Astrocyte (in vitro differentiated cells and primary cell): ENCODE data around the gene PIM3. TPM values are rescaled to one million over a fixed set of nuclear protein-coding genes. Genes with fewer than 3 reads are reported as not detected.

Source experiments
- DNase-seq: peaks from one replicate; pipeline ENCODE4 v3.0.0-alpha.2; 2010; ENCODE audit warnings: low read depth
- FAIRE-seq: peaks from 2 replicates; lab custom pipeline; 2011; peaks lifted over from hg19 to GRCh38; lab: Jason Lieb, UNC
- H2AFZ ChIP-seq: 2 replicates; pipeline ENCODE4 v1.6.0; 2012; ENCODE audit warnings: low read depth, low read length, inconsistent platforms
- H3K27ac ChIP-seq: 2 replicates; pipeline ENCODE4 v1.5.1; 2011; ENCODE audit warnings: low read depth, low read length, inconsistent platforms
- H3K27me3 ChIP-seq: 2 replicates; pipeline ENCODE4 v1.6.0; 2011; ENCODE audit warnings: low read length, inconsistent platforms; ENCODE audit not compliant: insufficient read depth
- H3K36me3 ChIP-seq: 2 replicates; pipeline ENCODE4 v1.5.1; 2011; ENCODE audit warnings: low read length, inconsistent platforms; ENCODE audit not compliant: insufficient read depth
- H3K4me1 ChIP-seq: 2 replicates; pipeline ENCODE4 v1.5.1; 2011; ENCODE audit warnings: low read length, inconsistent platforms; ENCODE audit not compliant: insufficient read depth
- H3K4me2 ChIP-seq: 2 replicates; pipeline ENCODE4 v1.6.0; 2012; ENCODE audit warnings: low read length, inconsistent platforms
- H3K4me3 ChIP-seq: 2 replicates; pipeline ENCODE4 v1.5.1; 2011; ENCODE audit warnings: low read depth, mild to moderate bottlenecking, low read length, inconsistent platforms; ENCODE audit not compliant: insufficient read depth
- H3K79me2 ChIP-seq: 2 replicates; pipeline ENCODE4 v1.6.0; 2012; ENCODE audit warnings: mild to moderate bottlenecking, low read length, inconsistent platforms; ENCODE audit not compliant: insufficient read depth
- H3K9ac ChIP-seq: 2 replicates; pipeline ENCODE4 v1.6.0; 2012; ENCODE audit warnings: mild to moderate bottlenecking, low read length, inconsistent platforms
- H3K9me3 ChIP-seq: 2 replicates; pipeline ENCODE4 v1.5.1; 2012; ENCODE audit warnings: low read depth, mild to moderate bottlenecking, low read length, inconsistent platforms; ENCODE audit not compliant: insufficient read depth
- H4K20me1 ChIP-seq: 2 replicates; pipeline ENCODE4 v1.6.0; 2012; ENCODE audit warnings: low read length, inconsistent platforms; ENCODE audit not compliant: insufficient read depth
- H3K27ac Mint-ChIP-seq: one replicate; pipeline ENCODE4 v1.8.0; 2021; ENCODE audit warnings: mild to moderate bottlenecking, mixed read lengths; ENCODE audit not compliant: unreplicated experiment
- H3K27me3 Mint-ChIP-seq: one replicate; pipeline ENCODE4 v1.8.0; 2021; ENCODE audit warnings: low read depth, mixed read lengths; ENCODE audit not compliant: unreplicated experiment
- H3K36me3 Mint-ChIP-seq: one replicate; pipeline ENCODE4 v1.8.0; 2021; ENCODE audit warnings: low read depth, mixed read lengths; ENCODE audit not compliant: unreplicated experiment
- H3K4me1 Mint-ChIP-seq: one replicate; pipeline ENCODE4 v1.8.0; 2021; ENCODE audit warnings: low read depth, mixed read lengths; ENCODE audit not compliant: unreplicated experiment
- H3K4me3 Mint-ChIP-seq: one replicate; pipeline ENCODE4 v1.8.0; 2021; ENCODE audit warnings: mild to moderate bottlenecking, moderate library complexity, mixed read lengths; ENCODE audit not compliant: unreplicated experiment
- H3K9me3 Mint-ChIP-seq: one replicate; pipeline ENCODE4 v1.8.0; 2021; ENCODE audit warnings: mild to moderate bottlenecking, mixed read lengths; ENCODE audit not compliant: unreplicated experiment
- EZH2 ChIP-seq: IDR thresholded peaks from 2 replicates; pipeline ENCODE4 v1.6.1; 2012; ENCODE audit warnings: mild to moderate bottlenecking, low read length, inconsistent platforms; ENCODE audit not compliant: insufficient read depth
- total RNA-seq: library from RNA; stranded (reverse); gene quantifications from 2 replicates; pipeline ENCODE4 v1.2.1, GENCODE V29; 2021
- TF ChIP-seq, protein P1 (sequence below): IDR thresholded peaks from 2 replicates; pipeline ENCODE4 v1.5.1; 2011; ENCODE audit warnings: low read depth, mild to moderate bottlenecking, inconsistent platforms, low read length, moderate library complexity; ENCODE audit not compliant: insufficient read depth

PIM3 gene
- total RNA-seq, 1 donor from 2014 or later, result 15.5 TPM

DNA sequence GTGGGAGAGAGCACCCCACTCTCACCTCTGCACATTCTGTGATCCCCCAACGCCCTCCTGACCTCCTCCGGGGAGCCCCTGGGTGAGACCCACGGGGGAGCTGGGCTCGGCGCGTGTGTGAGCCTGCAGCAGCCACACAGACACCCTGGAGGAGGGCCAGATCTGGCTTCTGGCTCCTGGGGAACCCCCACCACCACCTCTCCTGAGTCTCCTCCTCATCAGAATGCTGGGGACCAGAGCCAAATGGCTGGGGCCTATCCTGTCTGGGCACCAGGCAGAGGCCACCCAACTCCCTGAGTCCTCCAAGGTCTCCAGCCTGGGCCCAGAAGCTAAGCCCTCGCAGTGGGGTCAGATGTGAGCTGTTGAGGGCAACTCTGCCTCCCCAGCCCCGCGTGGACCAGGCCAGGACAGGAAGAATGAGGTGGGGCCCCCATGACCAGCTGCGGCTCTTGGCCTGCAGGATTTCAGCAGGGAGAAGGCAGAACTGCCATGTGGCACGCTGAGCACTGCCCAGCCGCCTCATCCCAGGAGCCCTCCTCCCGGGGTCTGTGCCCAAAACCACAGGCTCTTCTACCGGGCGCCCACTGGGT lies 5.5 kb upstream of the PIM3 start:
- TF ChIP-seq, protein P1, sequence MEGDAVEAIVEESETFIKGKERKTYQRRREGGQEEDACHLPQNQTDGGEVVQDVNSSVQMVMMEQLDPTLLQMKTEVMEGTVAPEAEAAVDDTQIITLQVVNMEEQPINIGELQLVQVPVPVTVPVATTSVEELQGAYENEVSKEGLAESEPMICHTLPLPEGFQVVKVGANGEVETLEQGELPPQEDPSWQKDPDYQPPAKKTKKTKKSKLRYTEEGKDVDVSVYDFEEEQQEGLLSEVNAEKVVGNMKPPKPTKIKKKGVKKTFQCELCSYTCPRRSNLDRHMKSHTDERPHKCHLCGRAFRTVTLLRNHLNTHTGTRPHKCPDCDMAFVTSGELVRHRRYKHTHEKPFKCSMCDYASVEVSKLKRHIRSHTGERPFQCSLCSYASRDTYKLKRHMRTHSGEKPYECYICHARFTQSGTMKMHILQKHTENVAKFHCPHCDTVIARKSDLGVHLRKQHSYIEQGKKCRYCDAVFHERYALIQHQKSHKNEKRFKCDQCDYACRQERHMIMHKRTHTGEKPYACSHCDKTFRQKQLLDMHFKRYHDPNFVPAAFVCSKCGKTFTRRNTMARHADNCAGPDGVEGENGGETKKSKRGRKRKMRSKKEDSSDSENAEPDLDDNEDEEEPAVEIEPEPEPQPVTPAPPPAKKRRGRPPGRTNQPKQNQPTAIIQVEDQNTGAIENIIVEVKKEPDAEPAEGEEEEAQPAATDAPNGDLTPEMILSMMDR, result no peak
- no peak for TF ChIP-seq EZH2
- no peak overlapping the region for H3K4me3 Mint-ChIP-seq
- H3K9ac ChIP-seq, result no peak overlapping the region
- no peaks in the 10 kb centered on the region for H3K36me3 Mint-ChIP-seq
- no peaks in the 10 kb centered on the region for H3K79me2 ChIP-seq
- H3K36me3 ChIP-seq, result no peaks in the 10 kb centered on the region
- FAIRE-seq (no peak), DNase-seq (no peak)
- no peaks in the 10 kb centered on the region for H3K9me3 ChIP-seq
- no peak overlapping the region for H3K4me3 ChIP-seq
- no peaks in the 10 kb centered on the region for H4K20me1 ChIP-seq
- no peak overlapping the region for H3K4me2 ChIP-seq
- H3K27ac ChIP-seq, result no peak overlapping the region
- H3K9me3 Mint-ChIP-seq, result no peaks in the 10 kb centered on the region
- peaks cover 4% of the 10 kb centered on the region for H3K4me1 Mint-ChIP-seq
- H3K27me3 ChIP-seq, result no peaks in the 10 kb centered on the region
- no peak overlapping the region for H3K27ac Mint-ChIP-seq
- peaks cover 19% of the 10 kb centered on the region for H3K4me1 ChIP-seq
- H3K27me3 Mint-ChIP-seq, result peaks cover 6% of the 10 kb centered on the region
- H2AFZ ChIP-seq, result no peak overlapping the region

GRCh38 chr22:49955581-49956417 lies 4.8 kb upstream of the PIM3 start:
- Histone ChIP-seq H4K20me1 (no peaks in the 10 kb centered on the region), H2AFZ (no peak overlapping the region), H3K4me3 (no peak overlapping the region), H3K27me3 (no peaks in the 10 kb centered on the region), H3K36me3 (no peaks in the 10 kb centered on the region), H3K27ac (no peak overlapping the region), H3K4me1 (peaks cover 20% of the 10 kb centered on the region), H3K9ac (no peak overlapping the region), H3K9me3 (no peaks in the 10 kb centered on the region), H3K79me2 (peaks cover under 1% of the 10 kb centered on the region), H3K4me2 (no peak overlapping the region)
- H3K27me3 Mint-ChIP-seq, result peaks cover 6% of the 10 kb centered on the region
- H3K27ac Mint-ChIP-seq, result no peak overlapping the region
- no peak overlapping the region for H3K4me3 Mint-ChIP-seq
- no peaks in the 10 kb centered on the region for H3K36me3 Mint-ChIP-seq
- FAIRE-seq (no peak), DNase-seq (no peak)
- H3K9me3 Mint-ChIP-seq, result no peaks in the 10 kb centered on the region
- TF ChIP-seq, protein P1, result no peak
- no peak for TF ChIP-seq EZH2
- peaks cover 4% of the 10 kb centered on the region for H3K4me1 Mint-ChIP-seq

GRCh38 chr22:49956418-49956770 lies 4.2 kb upstream of the PIM3 start:
- DNase-seq, result no peak
- Histone ChIP-seq H2AFZ (no peak overlapping the region), H3K9me3 (no peaks in the 10 kb centered on the region), H3K36me3 (no peaks in the 10 kb centered on the region), H3K79me2 (peaks cover 6% of the 10 kb centered on the region), H4K20me1 (peaks cover under 1% of the 10 kb centered on the region), H3K27me3 (no peaks in the 10 kb centered on the region), H3K4me2 (no peak overlapping the region), H3K27ac (no peak overlapping the region), H3K4me1 (peaks cover 20% of the 10 kb centered on the region), H3K9ac (no peak overlapping the region), H3K4me3 (no peak overlapping the region)
- H3K36me3 Mint-ChIP-seq, result no peaks in the 10 kb centered on the region
- no peak for TF ChIP-seq EZH2
- TF ChIP-seq, protein P1, result no peak
- FAIRE-seq, result no peak
- peaks cover 4% of the 10 kb centered on the region for H3K4me1 Mint-ChIP-seq
- H3K4me3 Mint-ChIP-seq, result no peak overlapping the region
- peaks cover 6% of the 10 kb centered on the region for H3K27me3 Mint-ChIP-seq
- no peak overlapping the region for H3K27ac Mint-ChIP-seq
- H3K9me3 Mint-ChIP-seq, result no peaks in the 10 kb centered on the region
